Keratinocyte (primary cell): Measurements from ENCODE around the gene IFITM5. TPM values are rescaled to one million over a fixed set of nuclear protein-coding genes. Genes with fewer than 3 reads are reported as not detected.

Experiments used
- DNase-seq: peaks from one replicate; pipeline ENCODE4 v3.0.0-alpha.2; 2011; ENCODE audit warnings: low read depth, missing footprints, low spot score
- FAIRE-seq: peaks from 2 replicates; lab custom pipeline; 2011; peaks lifted over from hg19 to GRCh38; lab: Jason Lieb, UNC
- H2AFZ ChIP-seq: 2 replicates; pipeline ENCODE4 v1.6.0; 2012; ENCODE audit warnings: low read length, control low read depth, inconsistent platforms; ENCODE audit not compliant: control insufficient read depth
- H3K27ac ChIP-seq: 2 replicates; pipeline ENCODE4 v1.5.1; 2011; ENCODE audit warnings: low read length; ENCODE audit not compliant: control insufficient read depth, insufficient read depth
- H3K27me3 ChIP-seq: 3 replicates; pipeline ENCODE4 v1.6.0; 2011; ENCODE audit warnings: low read length; ENCODE audit not compliant: control insufficient read depth, insufficient read depth; ENCODE audit errors: extremely low read depth
- H3K36me3 ChIP-seq, 2 experiments: 2 replicates in 1 of 2; 3 replicates in 1 of 2; pipeline ENCODE4 v1.5.1; 2011; ENCODE audit warnings: low read length in 2 of 2, mild to moderate bottlenecking in 1 of 2; ENCODE audit not compliant: control insufficient read depth in 2 of 2, insufficient read depth in 2 of 2; ENCODE audit errors: extremely low read depth in 1 of 2
- H3K4me1 ChIP-seq: 3 replicates; pipeline ENCODE4 v1.5.1; 2011; ENCODE audit warnings: low read length; ENCODE audit not compliant: control insufficient read depth, insufficient read depth; ENCODE audit errors: extremely low read depth
- H3K4me2 ChIP-seq: 3 replicates; pipeline ENCODE4 v1.6.0; 2011; ENCODE audit warnings: low read depth, low read length; ENCODE audit not compliant: control insufficient read depth, insufficient read depth; ENCODE audit errors: extremely low read depth
- H3K4me3 ChIP-seq, 3 experiments: fragments of 200-600 bp in 1 of 3; sonication (generic) in 1 of 3; 2 replicates in 2 of 3; 3 replicates in 1 of 3; pipeline ENCODE4 v1.5.1; 2011 to 2016; ENCODE audit warnings: low read length in 3 of 3, mild to moderate bottlenecking in 3 of 3, control low read depth in 2 of 3, inconsistent platforms in 1 of 3, low read depth in 1 of 3, mixed read lengths in 1 of 3, mixed run types in 1 of 3, moderate library complexity in 1 of 3; ENCODE audit not compliant: control insufficient read depth in 2 of 3, insufficient read depth in 2 of 3; ENCODE audit errors: extremely low read depth in 1 of 3
- H3K79me2 ChIP-seq: 2 replicates; pipeline ENCODE4 v1.6.0; 2012; ENCODE audit warnings: low read length; ENCODE audit not compliant: control insufficient read depth, insufficient read depth
- H3K9ac ChIP-seq: 3 replicates; pipeline ENCODE4 v1.6.0; 2011; ENCODE audit warnings: low read length; ENCODE audit not compliant: control insufficient read depth, insufficient read depth; ENCODE audit errors: extremely low read depth
- H3K9me1 ChIP-seq: 3 replicates; pipeline ENCODE4 v1.6.0; 2011; ENCODE audit warnings: low read length; ENCODE audit not compliant: control insufficient read depth, insufficient read depth; ENCODE audit errors: extremely low read depth
- H3K9me3 ChIP-seq: 2 replicates; pipeline ENCODE4 v1.5.1; 2012; ENCODE audit warnings: low read depth, low read length; ENCODE audit not compliant: control insufficient read depth
- H4K20me1 ChIP-seq: 3 replicates; pipeline ENCODE4 v1.6.0; 2011; ENCODE audit warnings: low read length; ENCODE audit not compliant: control insufficient read depth, insufficient read depth; ENCODE audit errors: extremely low read depth
- CTCF ChIP-seq, 3 experiments: IDR thresholded peaks in 1 of 3; conservative IDR thresholded peaks in 1 of 3; optimal IDR thresholded peaks in 1 of 3; 2 replicates in 2 of 3; 3 replicates in 1 of 3; pipeline versions ENCODE3 to v1.5.1; 2011; ENCODE audit warnings: low read length in 3 of 3, mild to moderate bottlenecking in 3 of 3, moderate library complexity in 2 of 3, control low read depth in 1 of 3, inconsistent platforms in 1 of 3; ENCODE audit not compliant: insufficient read depth in 2 of 3; ENCODE audit errors: extremely low read depth in 1 of 3
- EZH2 ChIP-seq: IDR thresholded peaks from one replicate; pipeline ENCODE4 v1.6.1; 2012; ENCODE audit warnings: inconsistent platforms, mild to moderate bottlenecking, low read length, moderate library complexity
- dilution Hi-C: fragments of 300-500 bp; cut with MboI; formaldehyde crosslinking; loops from one replicate; pipeline ENCODE4 v1.7.0; 2020; ENCODE audit warnings: low sequenced_read_pairs; ENCODE audit not compliant: extremely low pct_ligation_motif_present
- polyA plus RNA-seq, 5 experiments: library from polyadenylated mRNA; depleted of rRNA in 3 of 5; stranded (reverse) in 3 of 5; stranded (forward) in 1 of 5; unstranded in 1 of 5; fragments of >200 nt; gene quantifications; 1 replicate in 1 of 5; 2 replicates in 3 of 5; 3 replicates in 1 of 5; pipeline versions ENCODE4 v1.2.1 to v1.2.3, GENCODE V29; 2011 to 2012; ENCODE audit warnings: missing spikeins in 2 of 5, low read depth in 1 of 5, low replicate concordance in 1 of 5

IFITM5 gene
- polyA plus RNA-seq, 1 donor (not counting 4 experiments of a cell fraction or from before 2014, with no cell fraction given): not detected

DNA sequence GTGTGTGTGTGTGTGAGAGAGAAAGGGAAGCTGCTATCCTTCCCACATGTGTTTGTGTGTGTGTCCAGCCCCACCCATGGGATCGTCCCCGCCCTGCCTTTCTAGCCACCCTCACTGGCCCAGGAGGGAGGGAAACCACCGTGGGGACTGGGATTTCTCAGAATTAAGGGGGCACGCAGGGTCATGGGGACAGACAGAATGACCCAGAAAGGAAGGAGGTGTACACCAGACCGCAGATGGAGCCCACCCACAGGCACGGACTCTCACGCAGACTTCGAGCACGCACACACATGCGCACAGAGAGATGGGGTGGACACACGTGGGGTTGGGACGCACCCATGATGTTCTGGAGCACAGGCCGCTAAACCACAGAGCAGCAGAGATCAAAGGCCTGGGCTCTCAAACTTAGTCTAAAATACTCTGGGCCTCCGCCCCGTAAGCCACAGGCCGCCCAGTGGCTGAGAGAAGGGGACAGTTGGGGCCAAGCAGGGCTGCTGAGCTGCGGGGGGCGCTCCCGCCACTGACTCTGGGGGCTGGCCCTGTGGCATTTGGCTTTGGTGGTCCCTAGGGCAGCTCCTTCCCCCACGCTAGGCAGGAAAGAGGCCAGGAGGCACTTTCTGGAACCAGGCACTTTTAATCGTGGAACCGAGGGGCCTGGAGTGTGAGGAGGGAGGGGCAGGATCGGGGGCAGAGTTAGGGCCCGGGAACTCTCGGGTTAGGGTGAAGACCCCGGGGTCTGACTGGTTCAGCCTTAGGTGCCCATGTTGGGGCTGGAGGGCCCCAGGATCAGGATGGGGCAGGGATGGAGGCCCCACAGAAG, 1.5 kb downstream of the IFITM5 start:
- Histone ChIP-seq H3K27me3 (peaks cover 23% of the 10 kb centered on the region), H3K36me3 (no peaks in the 10 kb centered on the region), H3K4me2 (no peak overlapping the region), H2AFZ (no peak overlapping the region), H3K9ac (no peak overlapping the region), H3K9me1 (no peaks in the 10 kb centered on the region), H3K4me1 (no peaks in the 10 kb centered on the region), H3K79me2 (no peaks in the 10 kb centered on the region), H3K4me3 (no peak overlapping the region), H3K9me3 (no peaks in the 10 kb centered on the region), H3K27ac (no peak overlapping the region), H4K20me1 (no peaks in the 10 kb centered on the region)
- FAIRE-seq (no peak), DNase-seq (no peak)
- dilution Hi-C loops: no loop called here
- TF ChIP-seq CTCF (optimal IDR thresholded peaks at IDR 0.05 in 1 of 3, IDR thresholded peaks at IDR 0.05 in 1 of 3, conservative IDR thresholded peaks at IDR 0.05 in 1 of 3; ENCODE audit: extremely low read depth in 1 of 3, insufficient read depth in 2 of 3, low read length in 3 of 3) (no peak), EZH2 (no peak)

DNA sequence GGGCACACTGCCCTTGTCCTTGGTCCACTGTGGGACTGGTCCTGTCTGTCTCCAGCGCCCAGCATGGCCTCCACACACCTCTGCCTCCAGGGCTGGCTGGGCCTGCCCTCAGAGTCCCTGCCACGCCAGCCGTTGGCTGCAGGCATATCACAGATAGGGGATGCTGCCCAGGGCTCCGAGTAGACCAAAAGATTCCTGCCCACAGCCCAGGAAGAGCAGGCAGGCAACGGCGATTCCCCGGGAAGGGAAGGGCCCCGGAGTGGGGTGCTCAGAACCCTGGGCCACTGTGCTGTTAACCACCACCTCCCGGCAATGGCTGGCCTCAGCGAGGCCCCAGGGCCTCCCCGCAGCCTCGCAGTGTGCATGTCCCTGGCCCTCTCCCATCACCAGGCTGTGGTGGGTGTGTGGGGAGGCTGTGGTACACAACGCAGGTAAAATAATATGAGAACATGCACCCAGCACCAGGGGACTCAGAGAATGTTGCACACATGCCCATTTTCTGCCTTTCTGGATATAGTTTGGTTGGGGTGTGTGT, 2.2 kb downstream of the IFITM5 start:
- Histone ChIP-seq H3K79me2 (no peaks in the 10 kb centered on the region), H3K27me3 (peaks cover 23% of the 10 kb centered on the region), H3K9me3 (no peaks in the 10 kb centered on the region), H2AFZ (no peak overlapping the region), H3K36me3 (no peaks in the 10 kb centered on the region), H3K4me2 (no peak overlapping the region), H3K4me3 (no peak overlapping the region), H3K27ac (no peak overlapping the region), H4K20me1 (no peaks in the 10 kb centered on the region), H3K9ac (no peak overlapping the region), H3K4me1 (no peaks in the 10 kb centered on the region), H3K9me1 (no peaks in the 10 kb centered on the region)
- DNase-seq: no peak
- dilution Hi-C loops: no loop called here
- TF ChIP-seq EZH2 (no peak), CTCF (optimal IDR thresholded peaks at IDR 0.05 in 1 of 3, IDR thresholded peaks at IDR 0.05 in 1 of 3, conservative IDR thresholded peaks at IDR 0.05 in 1 of 3; ENCODE audit: extremely low read depth in 1 of 3, insufficient read depth in 2 of 3, low read length in 3 of 3) (no peak)
- no peak for FAIRE-seq
